ENCODE data around the gene SLC29A2.

Gene SLC29A2

GRCh38 chr11:66315498-66315885, 56.1 kb downstream of the SLC29A2 start (continued):
- TF ChIP-seq ZNF174 (tag by site-specific recombination; IDR thresholded peaks at IDR 0.05) = no peak
- no peak for TF ChIP-seq HOXC10 (CRISPR knock-in tag; IDR thresholded peaks at IDR 0.05)
- TF ChIP-seq ZNF24 (tag by site-specific recombination; IDR thresholded peaks at IDR 0.05) = no peak
- no peak for TF ChIP-seq ZNF48 (tag by site-specific recombination; IDR thresholded peaks at IDR 0.05)
- no peak for TF ChIP-seq TRIM28 (IDR thresholded peaks at IDR 0.05; ENCODE audit: borderline replicate concordance, low read length)
- TF ChIP-seq AEBP2 (tag by site-specific recombination; IDR thresholded peaks at IDR 0.05; ENCODE audit: borderline replicate concordance) = no peak
- TF ChIP-seq ZNF292 (tag by site-specific recombination; IDR thresholded peaks at IDR 0.05; ENCODE audit: borderline replicate concordance, low read depth) = no peak
- no peak for TF ChIP-seq ZSCAN5A (tag by site-specific recombination; IDR thresholded peaks at IDR 0.05)
- TF ChIP-seq SCRT1 (tag by site-specific recombination; IDR thresholded peaks at IDR 0.05; ENCODE audit: borderline replicate concordance) = no peak
- TF ChIP-seq PRDM10 (tag by site-specific recombination; IDR thresholded peaks at IDR 0.05) = no peak
- TF ChIP-seq PATZ1 (tag by site-specific recombination; IDR thresholded peaks at IDR 0.05) = no peak
- TF ChIP-seq ZNF513 (tag by site-specific recombination; IDR thresholded peaks at IDR 0.05) = no peak
- no peak for TF ChIP-seq KLF1 (tag by site-specific recombination; IDR thresholded peaks at IDR 0.05)

GRCh38 chr11:66314561-66315497, 56.7 kb downstream of the SLC29A2 start:
- Histone ChIP-seq H3K4me3 (ENCODE audit: low read depth, low read length) (no peak overlapping the region), H3K36me3 (ENCODE audit: control insufficient read depth in 2 of 2, insufficient read depth in 1 of 2, low read length in 2 of 2) (no peaks in the 10 kb centered on the region), H3K27ac (ENCODE audit: extremely low read depth, low read depth, low read length) (no peak overlapping the region), H3K9me3 (ENCODE audit: control insufficient read depth, insufficient read depth, low read depth, low read length) (no peaks in the 10 kb centered on the region), H3K4me1 (ENCODE audit: control insufficient read depth, insufficient read depth, low read length) (no peaks in the 10 kb centered on the region)
- ChIA-PET POLR2A (interaction anchor here (1.2 kb wide), 1 partner anchor 21 kb away, joined by 3 read pairs; the partner anchor contains the start of gene RIN1), CTCF (interaction anchor here (0.6 to 1.1 kb wide), 4 partner anchors 15 to 270 kb away, joined by 3 to 5 read pairs (median 4); no protein-coding TSS in a partner anchor)
- TF ChIP-seq GFI1B (tag by site-specific recombination; IDR thresholded peaks at IDR 0.05) = no peak
- TF ChIP-seq ZNF621 (tag by site-specific recombination; IDR thresholded peaks at IDR 0.05) = no peak
- TF ChIP-seq ZNF624 (tag by site-specific recombination; IDR thresholded peaks at IDR 0.05) = no peak
- TF ChIP-seq ZNF223 (tag by site-specific recombination; IDR thresholded peaks at IDR 0.05) = no peak
- no peak for TF ChIP-seq ELK4 (IDR thresholded peaks at IDR 0.05; ENCODE audit: borderline replicate concordance, low read depth, low read length)
- TF ChIP-seq ZNF366 (tag by site-specific recombination; conservative IDR thresholded peaks at IDR 0.05) = no peak
- TF ChIP-seq ZNF214 (tag by site-specific recombination; IDR thresholded peaks at IDR 0.05; ENCODE audit: borderline replicate concordance) = no peak

Data from HEK293 (cell line).